Measurements from ENCODE around the gene LRRC8C.

The LRRC8C gene

DNA sequence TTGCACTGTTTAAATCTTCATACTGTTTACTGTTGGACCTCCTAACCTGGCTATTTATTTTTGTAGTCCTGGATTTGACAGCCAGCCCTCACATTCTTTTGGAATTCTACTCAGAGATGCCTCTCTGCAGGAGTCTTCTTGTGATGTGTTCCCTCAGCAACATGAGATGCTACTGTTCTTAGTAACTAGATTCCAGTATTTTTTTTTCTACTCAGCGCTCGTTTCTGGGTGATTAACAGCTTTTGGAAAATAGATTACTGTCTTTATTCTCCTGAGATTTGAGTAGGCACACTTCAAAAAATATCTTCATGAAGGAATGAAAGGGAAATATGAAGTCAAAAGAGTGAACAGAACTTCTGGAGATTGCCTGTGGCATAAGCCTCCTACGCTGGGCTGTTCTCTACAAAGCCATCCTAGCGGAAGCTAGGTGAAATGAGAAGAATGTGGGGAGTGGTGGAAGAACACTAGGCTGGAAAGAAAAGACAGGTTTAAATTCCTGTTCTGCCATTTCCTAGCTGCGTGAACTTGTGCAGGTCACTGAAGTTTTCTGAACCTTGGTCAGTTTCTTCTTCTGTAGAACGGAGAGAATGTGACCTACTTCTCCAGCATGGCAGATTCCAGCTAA is 75.9 kb downstream of the LRRC8C start:
- DNase-seq, result no peak

DNA sequence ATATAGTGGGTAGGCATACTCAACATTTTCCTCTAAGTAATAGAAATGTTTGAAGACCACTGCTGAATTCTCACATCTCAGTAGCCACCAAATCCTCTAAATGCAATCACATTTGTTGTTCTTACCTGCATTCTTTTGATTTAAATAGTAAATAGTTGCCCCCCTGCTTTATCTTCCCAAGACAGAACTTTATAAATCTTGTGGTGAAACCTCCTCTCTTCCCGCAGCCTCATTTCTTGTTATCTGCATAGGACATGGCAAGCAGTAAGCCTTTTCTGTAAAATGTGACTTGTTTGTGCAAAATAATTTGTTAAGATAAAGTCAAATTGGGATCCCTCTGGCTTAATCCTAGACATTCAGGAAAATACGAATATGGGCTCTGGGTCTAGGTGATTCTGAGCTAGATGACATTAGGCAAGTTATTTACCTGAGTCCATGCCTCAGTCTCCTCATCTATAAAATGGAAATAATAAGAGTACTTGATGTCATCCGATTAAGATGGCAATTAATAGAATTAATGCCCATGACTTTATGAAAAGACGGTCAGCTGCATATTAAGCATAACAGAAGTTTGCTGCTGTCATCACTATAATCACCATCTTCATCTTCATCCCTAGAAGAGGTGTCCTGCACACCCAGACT is 77.7 kb downstream of the LRRC8C start:
- no peak for DNase-seq

DNA sequence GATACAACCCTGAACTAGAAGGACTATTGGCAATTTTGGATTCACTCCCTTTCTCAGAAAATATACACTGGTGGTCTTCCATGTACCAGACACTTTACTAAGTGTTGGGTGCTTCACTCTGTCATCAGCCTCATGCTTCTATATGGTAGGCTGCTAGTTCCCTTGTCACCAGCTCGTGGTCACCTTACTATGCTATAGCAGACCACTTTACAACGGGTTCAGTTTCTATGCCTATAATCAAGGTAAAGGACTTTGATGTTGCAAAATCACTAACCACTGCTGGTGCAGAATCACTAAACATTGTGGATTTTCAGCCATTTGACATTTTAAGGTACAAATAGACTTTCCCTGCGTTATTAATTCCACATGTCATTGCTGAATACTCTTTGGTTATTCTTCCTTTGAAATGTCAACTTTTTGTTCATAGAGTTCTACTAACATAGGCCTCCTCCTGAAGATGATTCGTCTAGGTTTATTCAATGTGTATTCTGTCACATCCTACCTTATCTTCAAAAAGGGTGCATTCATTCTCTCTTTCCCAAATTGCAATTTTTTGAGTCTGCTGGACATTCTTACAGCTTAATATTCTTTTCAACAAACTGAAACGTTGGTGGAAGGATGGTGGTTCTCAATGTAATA is 78.3 kb downstream of the LRRC8C start:
- no peak for DNase-seq

DNA sequence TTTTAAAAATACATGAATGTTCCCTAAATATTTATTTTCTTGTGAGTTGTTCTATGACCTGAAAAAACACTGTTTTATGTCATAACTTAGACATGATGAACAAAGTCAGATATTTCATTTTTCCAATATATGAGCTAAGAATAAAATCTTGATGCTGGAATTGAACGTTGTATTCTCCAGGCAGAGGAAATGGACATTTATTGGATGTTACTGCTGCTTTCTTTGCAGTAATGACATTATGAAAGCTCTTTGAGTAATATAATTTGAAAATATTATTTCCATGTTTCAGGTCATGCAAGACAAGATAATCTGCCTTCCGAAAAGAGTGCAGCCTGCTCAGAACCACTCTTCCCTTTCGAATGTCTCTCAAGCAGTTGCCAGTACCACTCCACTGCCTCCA is 79.5 kb downstream of the LRRC8C start:
- no peak for DNase-seq

DNA sequence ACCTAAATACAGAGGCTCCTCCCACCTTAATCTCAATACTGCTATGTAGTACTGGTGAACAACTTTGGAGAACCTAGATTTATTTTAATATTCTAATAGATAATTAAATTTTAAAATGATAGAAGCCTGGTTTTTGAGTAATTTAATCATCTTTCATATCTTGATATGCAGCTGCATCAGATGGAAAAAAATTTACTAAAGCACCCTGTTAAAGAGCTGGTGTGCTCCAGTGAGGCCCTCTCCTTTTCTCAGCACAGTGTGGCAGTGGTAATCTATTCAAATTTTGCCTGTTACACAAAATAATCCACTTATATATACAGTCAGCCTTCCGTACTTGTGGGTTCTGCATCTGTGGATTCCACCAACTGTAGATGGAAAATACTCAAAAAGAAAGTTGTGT is 82.8 kb downstream of the LRRC8C start:
- no peak for DNase-seq

DNA sequence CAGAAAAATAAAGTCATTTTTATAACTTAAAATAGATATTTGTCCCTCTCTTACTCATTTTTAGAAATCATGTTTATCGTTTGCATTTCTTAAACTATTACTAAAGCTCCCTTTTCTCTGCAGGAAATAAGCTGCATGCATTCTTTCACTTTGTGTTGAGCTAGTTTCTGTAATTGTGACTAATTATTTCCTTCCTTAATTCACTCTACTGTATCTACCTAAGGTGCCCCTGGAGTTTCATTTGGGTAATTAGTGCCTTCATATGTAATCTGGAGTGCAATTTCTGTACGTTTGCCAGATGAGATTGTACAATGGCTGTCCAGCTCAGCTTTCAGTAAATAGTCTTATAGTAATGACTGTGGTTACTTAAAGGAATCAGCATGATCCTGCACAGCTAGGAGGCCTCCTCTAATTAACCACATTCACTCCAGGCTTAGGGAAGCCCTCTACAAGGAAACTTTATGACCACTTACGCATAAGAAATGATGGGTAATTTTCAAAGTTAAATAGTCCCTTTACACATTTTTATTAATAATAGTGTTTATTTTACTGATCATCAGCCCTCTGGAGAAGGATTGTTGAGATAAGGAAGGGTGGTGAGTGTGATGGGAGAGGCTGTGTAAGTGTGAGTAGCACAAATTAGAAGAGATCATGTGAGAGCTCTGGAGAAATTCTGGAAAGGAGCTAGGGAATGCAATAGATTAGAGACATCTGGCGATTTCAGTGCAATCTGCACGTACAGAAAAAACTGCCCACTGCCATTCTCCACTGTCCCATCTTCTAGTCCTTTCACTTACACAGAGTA is 86.8 kb downstream of the LRRC8C start:
- DNase-seq, result no peak

DNA sequence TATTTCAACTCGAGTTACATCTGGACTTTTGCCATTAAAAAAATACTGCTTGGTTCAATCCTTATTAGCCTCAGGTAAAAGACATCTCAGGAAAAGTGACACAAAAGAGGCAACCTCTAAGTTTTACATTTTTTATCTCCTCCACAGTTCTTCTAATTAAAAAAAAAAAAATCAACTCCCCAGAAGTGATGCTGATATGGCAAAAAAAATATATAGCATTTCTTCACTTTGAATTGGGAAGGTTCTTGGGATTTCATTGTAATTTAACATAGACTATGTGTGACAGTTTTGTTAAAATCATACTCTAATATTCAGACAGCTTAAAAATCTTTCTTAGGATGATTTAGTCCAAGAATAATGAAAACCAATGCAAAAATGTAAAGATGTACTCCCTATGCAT is 87.9 kb downstream of the LRRC8C start:
- no peak for DNase-seq

DNA sequence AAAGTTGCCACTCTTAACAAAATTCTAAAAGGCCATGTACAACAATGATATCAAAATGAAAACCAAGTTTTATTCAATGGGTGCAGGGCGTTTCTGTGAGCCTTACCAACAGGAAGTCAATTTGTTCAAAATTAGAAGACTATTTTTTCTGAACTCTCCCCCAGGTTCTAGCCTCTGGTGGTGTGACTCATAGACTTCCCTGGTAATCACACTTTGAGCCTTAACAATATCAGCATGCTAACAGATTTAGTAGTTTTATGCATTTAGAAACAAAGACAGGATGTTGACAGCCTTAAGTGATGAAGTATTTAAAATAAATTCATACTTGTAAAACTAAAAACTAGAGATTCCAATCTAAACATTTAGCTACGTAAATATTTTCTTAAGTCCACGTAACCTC is 88.4 kb downstream of the LRRC8C start:
- DNase-seq, result peak; percentile 11

DNA sequence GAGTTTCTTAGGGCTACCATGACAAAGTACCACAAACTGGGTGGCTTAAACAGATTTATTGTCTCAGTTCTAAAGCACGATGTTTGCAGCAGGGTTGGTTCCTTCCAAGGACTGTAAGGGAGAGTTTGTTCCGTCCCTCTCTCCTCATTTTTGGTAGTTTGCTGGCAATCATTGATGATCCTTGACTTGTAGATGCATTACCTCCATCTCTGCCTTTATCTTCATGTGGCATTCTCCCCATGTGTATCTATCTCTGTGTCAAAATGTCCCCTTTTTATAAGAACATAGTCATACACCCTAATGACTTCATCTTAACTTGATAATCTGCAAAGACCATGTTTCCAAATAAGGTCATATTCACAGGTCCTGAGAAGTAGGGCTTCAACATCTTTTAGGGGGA is 90.2 kb downstream of the LRRC8C start:
- no peak for DNase-seq

DNA sequence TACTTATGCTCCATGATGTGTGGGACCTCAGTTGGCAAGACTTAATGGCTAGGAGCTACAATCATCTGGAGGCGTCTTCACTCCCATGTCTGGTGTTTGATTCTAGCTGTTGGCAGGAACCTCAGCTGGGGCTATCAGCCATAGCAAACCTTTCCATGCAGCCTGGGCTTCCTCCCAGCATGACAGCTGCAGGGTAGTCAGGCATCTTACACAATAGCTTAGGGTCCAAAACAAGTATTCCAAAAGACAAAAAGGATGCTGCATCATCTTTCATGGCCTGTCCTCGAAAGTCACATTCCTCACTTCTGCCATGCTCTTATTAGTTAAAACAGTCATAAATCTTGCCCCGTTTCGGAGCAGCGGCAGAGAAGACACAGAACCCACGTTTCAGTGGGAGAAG is 90.9 kb downstream of the LRRC8C start:
- DNase-seq, result no peak

DNA sequence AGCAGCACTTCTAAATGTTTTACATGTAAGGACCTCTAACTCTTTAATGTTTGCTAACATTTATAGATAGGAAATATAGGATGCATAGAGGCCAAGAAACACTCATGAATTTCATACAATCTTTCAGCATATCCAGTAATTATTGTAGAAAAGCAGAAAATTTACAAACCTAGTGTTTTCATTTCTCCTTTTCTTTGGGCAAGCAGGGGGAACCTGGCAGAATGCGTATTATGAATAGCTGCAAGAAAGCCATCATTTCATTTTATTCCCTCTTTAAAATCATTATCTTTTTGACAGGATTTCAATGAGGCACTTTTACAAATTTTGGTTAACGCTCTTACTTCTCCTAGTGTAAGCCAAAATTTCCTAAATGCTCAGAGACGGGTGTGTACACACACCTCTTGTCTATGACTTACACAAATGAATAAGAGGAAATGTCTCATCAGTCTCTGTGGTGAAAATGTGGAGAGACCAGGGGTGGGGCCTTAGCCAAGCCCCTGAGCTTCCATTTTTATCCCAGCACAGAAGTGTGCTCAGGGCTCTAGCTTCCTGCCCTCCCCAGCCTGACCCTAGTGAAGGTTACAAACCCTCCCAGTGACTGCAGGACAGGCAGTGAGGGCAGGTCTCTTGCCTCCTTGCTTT is 91.6 kb downstream of the LRRC8C start:
- DNase-seq, result peak; percentile 59

DNA sequence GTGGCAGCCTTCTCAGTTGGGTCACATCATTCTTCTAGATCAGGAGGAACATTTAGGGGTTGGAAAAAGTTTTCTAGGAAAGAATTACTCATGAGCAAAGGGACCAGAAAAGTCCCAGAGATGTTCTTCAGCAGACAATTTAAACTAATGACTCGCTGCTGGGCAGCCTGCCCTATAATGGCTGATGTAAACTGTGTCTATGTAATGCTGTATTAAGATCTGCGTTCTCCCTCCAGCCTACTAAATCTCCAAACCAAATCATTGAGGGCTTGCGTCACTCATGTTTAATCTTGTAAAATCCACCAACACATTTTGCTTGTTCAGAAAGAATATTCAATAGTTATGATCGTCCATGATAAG is 92.1 kb downstream of the LRRC8C start:
- DNase-seq, result peak; percentile 47

DNA sequence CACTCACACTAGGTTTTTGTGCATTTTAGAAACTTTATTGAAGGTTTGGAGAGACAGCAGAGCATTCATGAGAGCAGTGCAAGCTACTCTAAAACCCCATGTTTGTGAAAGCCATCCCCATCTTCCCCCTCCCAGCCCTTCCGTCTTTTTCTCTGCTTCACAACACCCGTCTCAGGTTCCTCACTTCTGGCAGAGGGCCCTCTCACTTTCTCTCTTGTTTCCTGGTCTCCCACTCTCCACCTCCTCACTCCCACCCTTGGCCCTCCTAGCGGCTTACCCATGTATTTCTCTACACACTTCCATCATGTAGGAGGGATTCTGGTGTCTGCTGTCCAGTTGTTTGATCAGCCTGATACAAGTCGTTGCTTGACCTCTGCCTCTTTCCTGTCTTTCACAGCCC is 92.7 kb downstream of the LRRC8C start:
- no peak for DNase-seq

DNA sequence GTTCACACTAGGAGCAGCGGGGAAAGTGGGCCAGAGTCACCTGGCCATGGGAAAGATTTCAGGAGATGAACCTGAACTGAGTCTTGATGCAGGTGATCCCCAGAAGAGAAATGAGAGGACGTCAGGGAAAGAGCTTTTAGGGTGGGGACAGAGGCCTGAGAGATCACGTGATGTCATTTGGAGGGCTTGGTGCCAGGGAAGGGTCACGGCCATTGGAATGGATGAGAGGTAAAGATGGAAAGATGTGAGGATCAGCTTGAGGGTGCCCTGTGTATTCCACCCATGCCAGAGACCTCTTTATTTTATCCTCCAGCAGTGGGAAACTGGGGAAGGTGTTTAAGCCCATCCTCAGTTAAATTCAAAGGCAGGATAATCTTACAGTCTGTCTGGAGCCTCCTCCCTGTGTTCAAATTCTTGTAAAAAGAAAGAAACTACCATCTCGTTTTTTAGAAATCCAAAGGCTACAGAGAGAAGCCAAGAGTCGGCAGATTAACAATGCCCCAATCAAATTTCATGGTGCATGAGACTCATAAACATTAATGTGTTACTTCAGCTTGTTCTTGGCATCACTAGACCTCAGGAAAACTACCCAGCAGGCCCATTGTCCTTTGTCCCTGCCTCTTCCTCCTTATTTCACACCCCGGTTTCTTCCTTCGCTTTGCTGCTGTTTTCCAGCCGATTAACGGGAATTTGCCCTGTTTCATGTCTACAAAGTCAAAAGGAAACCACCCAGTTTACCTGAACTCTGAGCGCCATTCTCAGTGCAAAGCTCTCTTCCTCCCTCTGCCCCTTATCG is 94.8 kb downstream of the LRRC8C start:
- no peak for DNase-seq

DNA sequence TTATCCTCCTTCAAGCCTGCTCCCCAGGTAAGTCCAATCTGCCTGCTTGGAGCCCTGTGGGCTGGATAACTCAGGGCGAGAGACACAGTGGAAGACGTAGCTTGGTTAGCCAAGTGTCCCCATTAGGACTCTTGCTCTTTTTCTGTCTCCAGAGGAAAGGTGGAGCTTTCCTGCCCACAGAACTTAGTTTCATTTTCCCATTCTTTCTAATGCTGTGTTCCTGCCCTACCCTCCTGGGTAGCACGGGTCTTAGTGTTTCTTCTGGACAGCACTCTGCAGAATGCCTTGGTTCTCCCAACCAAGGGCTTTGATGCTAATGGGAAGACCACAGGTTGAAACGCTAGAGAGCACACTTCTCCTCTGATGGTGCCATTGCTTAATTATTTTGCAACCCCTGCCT is 95.5 kb downstream of the LRRC8C start:
- DNase-seq, result no peak

DNA sequence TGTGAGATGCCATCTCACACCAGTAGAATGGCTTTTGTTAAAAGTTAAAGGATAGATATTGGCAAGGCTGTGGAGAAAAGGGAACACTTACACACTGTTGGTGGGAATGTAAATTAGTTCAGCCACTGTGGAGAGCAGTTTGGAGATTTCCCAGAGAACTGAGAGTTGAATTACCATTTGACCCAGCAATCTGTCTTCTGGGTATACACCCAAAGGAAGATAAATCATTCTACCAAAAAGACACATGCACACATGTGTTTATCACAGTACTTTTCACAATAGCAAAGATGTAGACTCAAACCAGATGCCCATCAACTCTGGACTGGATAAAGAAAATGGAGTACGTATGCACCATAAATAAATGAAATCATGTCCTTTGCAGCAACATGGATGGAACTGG is 99.3 kb downstream of the LRRC8C start:
- no peak for DNase-seq

DNA sequence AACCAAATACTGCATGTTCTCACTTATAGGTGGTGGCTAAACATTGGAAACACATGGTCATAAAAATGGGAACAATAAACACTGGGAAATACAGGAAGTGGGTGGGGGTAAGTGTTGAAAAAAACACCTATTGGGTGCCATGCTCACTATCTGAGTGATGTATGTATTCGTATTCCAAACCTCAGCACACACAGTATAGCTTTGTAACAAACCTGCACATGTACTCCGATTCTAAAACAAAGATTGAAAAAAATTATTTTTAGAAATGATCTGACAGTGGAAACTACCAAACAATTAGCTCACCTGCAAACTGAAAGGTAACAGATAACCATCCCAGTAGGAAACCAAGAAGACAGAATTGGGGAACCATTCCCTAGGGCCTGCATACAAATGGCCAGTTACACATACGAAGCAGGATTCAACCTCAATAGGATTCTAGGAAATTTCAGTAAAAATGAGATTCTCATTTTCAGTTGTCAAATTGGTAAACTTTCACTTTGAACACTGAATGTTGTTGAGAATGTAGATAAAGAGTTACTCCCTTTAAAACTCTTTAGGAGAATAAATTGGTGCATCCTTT is 99.8 kb downstream of the LRRC8C start:
- DNase-seq, result no peak

DNA sequence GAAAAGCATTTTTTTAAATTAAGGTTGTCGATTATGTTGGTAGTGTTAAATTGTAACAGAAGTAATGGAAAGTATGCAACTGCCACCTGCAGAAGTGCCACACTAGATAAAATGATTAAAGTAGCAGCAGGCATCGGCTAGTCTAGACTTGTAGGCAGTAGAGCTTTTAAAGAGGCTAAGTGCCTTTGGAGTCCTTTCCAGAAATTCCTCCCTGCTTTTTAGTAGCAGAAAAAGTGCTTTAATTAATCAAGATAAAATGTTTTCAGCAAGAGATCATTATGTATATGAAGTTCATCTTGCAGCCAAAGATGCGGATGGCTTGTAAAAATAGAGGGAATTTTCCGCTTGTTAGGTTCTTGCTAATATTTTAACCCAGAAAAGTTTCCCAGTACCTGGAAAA is 100.8 kb downstream of the LRRC8C start:
- no peak for DNase-seq

DNA sequence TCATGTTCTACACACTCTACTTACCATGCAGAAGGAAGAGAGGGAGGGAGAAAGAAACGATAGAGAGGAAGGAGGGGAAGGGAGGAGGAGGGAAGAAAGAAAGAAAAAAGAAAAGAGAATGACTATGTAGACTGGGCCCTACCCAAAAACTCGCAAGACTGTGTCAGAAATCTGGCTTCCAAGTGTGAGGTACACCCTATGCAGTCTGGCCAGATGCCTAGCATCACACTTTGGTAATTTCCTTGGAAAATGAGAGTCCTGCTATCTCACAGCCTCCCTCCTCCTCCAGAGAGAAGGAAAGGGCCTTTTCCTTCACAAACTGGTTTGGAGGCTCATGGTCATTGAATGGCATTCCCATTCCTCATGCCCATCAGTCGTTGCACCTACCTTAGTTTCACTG is 101.5 kb downstream of the LRRC8C start:
- DNase-seq, result no peak

DNA sequence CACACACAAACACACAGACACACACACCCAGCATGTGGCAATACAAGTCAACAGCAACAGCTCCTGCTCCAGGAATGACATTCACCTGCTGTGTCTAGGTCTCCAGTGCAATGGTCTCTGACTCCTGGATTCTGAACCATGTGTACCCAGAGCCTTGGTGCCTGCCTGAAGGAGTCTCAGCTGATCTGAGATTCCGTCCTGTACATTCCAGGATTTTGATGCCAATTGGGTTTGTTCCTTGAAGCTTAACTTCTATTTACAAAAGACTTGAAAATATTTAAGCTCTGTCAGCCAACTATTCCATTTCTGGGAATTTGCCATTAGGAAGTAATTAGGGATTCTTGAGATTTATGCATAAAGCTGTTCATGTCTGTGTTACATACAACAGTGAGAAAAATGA is 102.6 kb downstream of the LRRC8C start:
- DNase-seq, result no peak

DNA sequence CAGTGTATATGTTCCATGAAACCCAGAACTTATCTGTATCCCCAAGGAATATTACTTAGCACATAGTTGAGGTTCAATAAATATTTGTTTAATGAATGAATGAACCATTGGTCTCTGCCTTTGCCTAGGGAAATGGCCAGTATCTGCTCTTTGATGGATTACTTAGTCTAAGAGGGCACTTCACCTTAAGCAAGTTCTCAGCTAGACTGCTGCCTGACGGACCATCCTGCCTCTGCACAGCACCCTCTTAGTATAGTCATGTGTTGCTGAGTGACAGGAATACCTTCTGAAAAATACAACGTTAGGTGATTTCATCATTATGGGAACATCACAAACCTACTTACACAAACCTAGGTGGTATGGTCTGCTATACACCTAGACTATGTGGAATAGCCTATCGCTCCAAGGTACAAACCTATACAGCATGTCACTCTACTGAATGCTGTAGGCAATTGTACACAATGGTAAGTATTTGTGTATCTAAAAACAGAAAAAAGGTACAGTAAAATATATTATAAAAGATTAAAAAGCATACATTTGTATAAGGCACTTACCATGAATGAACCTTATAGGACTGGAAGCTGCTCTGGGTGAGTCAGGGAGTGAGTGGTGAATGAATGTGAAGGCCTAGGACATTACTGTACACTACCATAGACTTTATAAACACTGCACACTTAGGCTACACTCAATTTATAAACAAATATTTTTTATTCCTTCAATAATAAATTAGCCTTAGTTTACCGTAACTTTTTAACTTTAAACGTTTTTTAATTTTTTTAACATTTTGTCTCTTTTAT is 104.2 kb downstream of the LRRC8C start:
- DNase-seq, result no peak

All from stimulated activated naive CD4-positive, alpha-beta T cell treated with Interleukin-2 at 50 U/mL for 16 hours (primary cell).